Suprapubic skin (tissue), 4 donors: ENCODE data around the gene CDH15. TPM values are rescaled to one million over a fixed set of nuclear protein-coding genes. Genes with fewer than 3 reads are reported as not detected.
"Not testable (repeated sequence)": the region's sequence is repeated elsewhere in the genome, so short reads cannot be mapped to it uniquely, and the experiment has no call there.

Experiments used
- DNase-seq, 2 donors: peaks; one replicate each; pipeline ENCODE4 v3.0.0-alpha.2; 2019; ENCODE audit warnings: low spot score in 2 of 2
- H3K27ac ChIP-seq: fragments of 200-600 bp; sonication (generic); one replicate; pipeline ENCODE4 v1.5.1; 2019
- H3K27me3 ChIP-seq: fragments of 200-600 bp; sonication (generic); one replicate; pipeline ENCODE4 v1.5.1; 2019
- H3K36me3 ChIP-seq: fragments of 200-600 bp; sonication (generic); one replicate; pipeline ENCODE4 v1.5.1; 2019
- H3K4me1 ChIP-seq: fragments of 200-600 bp; sonication (generic); one replicate; pipeline ENCODE4 v1.5.1; 2019
- H3K4me3 ChIP-seq: fragments of 200-600 bp; sonication (generic); one replicate; pipeline ENCODE4 v1.5.1; 2019; ENCODE audit warnings: mild to moderate bottlenecking
- H3K9me3 ChIP-seq: fragments of 200-600 bp; sonication (generic); one replicate; pipeline ENCODE4 v1.5.1; 2019
- CTCF ChIP-seq, 2 donors: fragments of 200-600 bp in 1 of 2; fragments of 450-650 bp in 1 of 2; sonication (generic) in 1 of 2; IDR thresholded peaks; one replicate each; pipeline ENCODE4 v1.5.1; 2016 to 2019; ENCODE audit warnings: antibody characterized with exemption in 2 of 2, mild to moderate bottlenecking in 1 of 2, moderate library complexity in 1 of 2
- EP300 ChIP-seq: sonication (generic); formaldehyde crosslinking; IDR thresholded peaks from one replicate; pipeline ENCODE4 v1.6.1; 2017; ENCODE audit warnings: antibody characterized with exemption
- POLR2A ChIP-seq, 2 donors: fragments of 450-650 bp; IDR thresholded peaks; one replicate each; pipeline ENCODE4 v1.6.1; 2017; ENCODE audit warnings: antibody characterized with exemption in 2 of 2, mild to moderate bottlenecking in 2 of 2, moderate library complexity in 2 of 2
- POLR2AphosphoS5 ChIP-seq, 3 donors: sonication (generic); formaldehyde crosslinking; IDR thresholded peaks; one replicate each; pipeline ENCODE4 v1.6.1; 2017; ENCODE audit warnings: antibody characterized with exemption in 3 of 3
- WGBS: methylation state at CpG from one replicate; pipeline ENCODE4 v1.1.5; 2018; 5-methylcytosine and 5-hydroxymethylcytosine counted together
- total RNA-seq, 4 donors: library from RNA; depleted of rRNA; stranded (reverse); fragments of >200 nt; gene quantifications; one replicate each; pipeline ENCODE4 v1.1.0, GENCODE V29; 2016

Gene CDH15
- total RNA-seq, 4 donors from 2014 or later = 0.16 to 0.48 TPM; not detected in 2

GRCh38 chr16:89164436-89164835 is 7.1 kb upstream of the CDH15 start:
- TF ChIP-seq CTCF (IDR thresholded peaks at IDR 0.05) (no peak), EP300 (no peak), POLR2A (IDR thresholded peaks at IDR 0.05) (no peak), POLR2AphosphoS5 (IDR thresholded peaks at IDR 0.05) (no peak)
- peaks cover 68% of the 10 kb centered on the region for H3K27me3 ChIP-seq
- 66% methylated on average over 15 of the region's 15 CpGs for WGBS

GRCh38 chr16:89164847-89165680 is 6.5 kb upstream of the CDH15 start:
- no peak for DNase-seq
- Histone ChIP-seq H3K9me3 (no peaks in the 10 kb centered on the region), H3K4me3 (no peak overlapping the region), H3K27me3 (peaks cover 68% of the 10 kb centered on the region), H3K36me3 (no peaks in the 10 kb centered on the region), H3K27ac (no peak overlapping the region), H3K4me1 (peaks cover 11% of the 10 kb centered on the region)
- 80% methylated on average over 11 of the region's 20 CpGs for WGBS
- TF ChIP-seq POLR2AphosphoS5 (IDR thresholded peaks at IDR 0.05) (no peak), POLR2A (IDR thresholded peaks at IDR 0.05) (no peak), CTCF (IDR thresholded peaks at IDR 0.05) (no peak), EP300 (no peak)

More at GRCh38 chr16:89164436-89164835, 7.1 kb upstream of the CDH15 start:
- Histone ChIP-seq H3K27ac (no peak overlapping the region), H3K36me3 (no peaks in the 10 kb centered on the region), H3K4me3 (no peak overlapping the region), H3K4me1 (peaks cover 11% of the 10 kb centered on the region), H3K9me3 (no peaks in the 10 kb centered on the region)
- no peak for DNase-seq

- H3K9me3 ChIP-seq, H3K4me3 ChIP-seq, H3K27ac ChIP-seq, H3K36me3 ChIP-seq, DNase-seq: not testable (repeated sequence)
- Histone ChIP-seq H3K4me1 (peaks cover 14% of the 10 kb centered on the region), H3K27me3 (peaks cover 69% of the 10 kb centered on the region)
- WGBS = 71% methylated on average over 7 of the region's 10 CpGs
Measured at GRCh38 chr16:89165681-89165979, 5.9 kb upstream of the CDH15 start.

GRCh38 chr16:89166696-89167424 is 4.7 kb upstream of the CDH15 start:
- WGBS = 74% methylated on average over 8 of the region's 18 CpGs
- Histone ChIP-seq H3K27me3 (peaks cover 65% of the 10 kb centered on the region), H3K36me3 (no peaks in the 10 kb centered on the region), H3K27ac (no peak overlapping the region), H3K4me3 (no peak overlapping the region), H3K9me3 (no peaks in the 10 kb centered on the region), H3K4me1 (peaks cover 26% of the 10 kb centered on the region)
- no peak for DNase-seq
- TF ChIP-seq POLR2AphosphoS5 (IDR thresholded peaks at IDR 0.05) = no peak
- no peak for TF ChIP-seq POLR2A (IDR thresholded peaks at IDR 0.05)
- TF ChIP-seq CTCF (IDR thresholded peaks at IDR 0.05) = no peak
- TF ChIP-seq EP300 = no peak

GRCh38 chr16:89167425-89167941 is 4.1 kb upstream of the CDH15 start:
- Histone ChIP-seq H3K36me3 (no peaks in the 10 kb centered on the region), H3K27ac (no peak overlapping the region), H3K9me3 (no peaks in the 10 kb centered on the region), H3K27me3 (peaks cover 62% of the 10 kb centered on the region), H3K4me1 (peaks cover 27% of the 10 kb centered on the region), H3K4me3 (no peak overlapping the region)
- WGBS = 27% methylated on average over 3 of the region's 18 CpGs
- TF ChIP-seq CTCF (IDR thresholded peaks at IDR 0.05) (peak; percentile 61 to 83), POLR2AphosphoS5 (IDR thresholded peaks at IDR 0.05) (no peak)
- no peak for DNase-seq
